ENCODE measurements around the gene CCDC175.

CCDC175 gene

DNA sequence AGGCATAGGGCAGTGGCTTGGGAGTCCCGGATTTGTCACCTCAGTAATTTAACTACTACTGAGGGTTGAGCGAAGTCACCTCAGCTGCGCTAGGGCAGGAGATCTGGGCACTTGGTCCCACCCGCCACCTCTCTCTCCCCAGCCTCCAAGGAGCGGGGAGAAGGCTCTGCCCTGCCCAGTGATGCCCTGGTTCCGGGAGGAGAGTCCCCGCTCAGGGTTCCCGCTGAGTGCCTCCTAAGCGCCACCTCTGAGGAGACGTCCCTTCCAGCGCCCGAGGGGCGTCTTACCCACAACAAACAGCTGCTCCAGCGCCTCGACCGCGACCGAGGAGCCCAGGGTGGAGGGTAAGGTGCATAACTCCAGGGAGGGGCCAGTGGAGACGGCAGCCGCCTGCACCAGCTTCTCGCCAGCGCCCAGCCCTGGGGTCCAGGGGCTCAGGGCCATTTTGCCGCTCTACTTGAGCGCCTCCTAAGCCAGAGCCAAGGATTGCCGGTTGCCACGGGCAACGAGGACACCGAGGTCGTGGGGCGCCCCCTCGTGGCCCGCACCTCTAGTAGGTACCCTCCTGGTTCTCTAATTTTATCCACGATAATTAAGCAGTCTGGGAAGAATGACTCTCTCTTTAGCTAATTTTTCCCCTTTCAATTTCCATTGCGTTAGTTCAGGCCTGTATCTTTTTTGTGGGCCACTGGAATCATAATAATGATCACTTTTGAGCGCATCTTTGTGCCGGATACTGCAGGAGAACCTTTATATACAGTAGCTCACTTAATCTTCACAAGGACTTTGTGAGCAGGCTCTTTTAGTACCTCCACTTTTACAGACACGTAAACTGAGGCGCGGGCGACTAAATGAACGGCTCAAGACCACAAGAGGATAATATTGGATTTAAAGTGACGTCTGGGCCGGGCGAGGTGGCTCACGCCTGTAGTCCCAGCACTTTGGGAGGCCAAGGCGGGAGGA is at the start of gene CCDC175:
Gene CCDC175, minus strand, starts transcription at position 481 of the 963 bp plus-strand sequence. Its CDS starts 37 bp downstream, at position 444.
- DNase-seq (ENCODE audit: low spot score): peak; percentile 80

DNA sequence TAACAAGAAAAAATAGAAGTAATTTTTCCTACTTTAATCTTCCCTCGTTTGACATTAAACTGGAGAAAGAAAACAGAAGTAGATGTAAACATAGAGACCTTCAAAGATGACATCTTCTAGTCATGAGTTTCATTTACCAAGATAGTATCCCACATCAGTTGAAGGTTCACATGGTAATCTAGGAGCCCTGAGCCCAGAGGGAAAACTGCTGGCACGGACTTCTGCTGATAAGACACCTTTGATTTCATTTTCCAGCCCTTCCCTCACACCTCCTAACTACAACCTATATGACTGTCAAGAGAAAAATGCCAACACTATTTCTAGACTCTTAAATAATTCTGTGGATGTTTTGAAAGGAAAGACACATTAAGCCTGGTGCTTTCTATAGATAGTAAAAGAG is 46.0 kb upstream of the CCDC175 start:
- no peak for DNase-seq (ENCODE audit: low spot score)

DNA sequence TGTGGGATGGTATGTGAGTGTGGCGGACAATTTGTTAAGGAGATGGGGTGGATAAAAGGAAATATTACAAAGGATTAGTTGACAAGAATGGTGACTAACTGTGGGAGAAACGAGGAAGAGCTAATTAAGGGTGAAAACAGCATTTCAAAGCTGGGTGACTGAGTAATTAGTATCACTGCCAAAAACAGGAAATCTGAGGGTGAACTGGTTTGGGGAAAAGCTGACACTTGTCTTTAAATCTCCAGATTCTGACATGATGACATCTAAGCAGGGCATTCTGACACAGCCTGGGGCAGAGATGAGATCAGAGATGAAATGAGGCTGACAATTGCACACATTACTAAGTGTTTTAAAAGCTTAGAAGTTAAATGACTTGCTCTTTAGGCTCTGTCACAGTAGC is 42.4 kb upstream of the CCDC175 start:
- DNase-seq (ENCODE audit: low spot score): no peak

DNA sequence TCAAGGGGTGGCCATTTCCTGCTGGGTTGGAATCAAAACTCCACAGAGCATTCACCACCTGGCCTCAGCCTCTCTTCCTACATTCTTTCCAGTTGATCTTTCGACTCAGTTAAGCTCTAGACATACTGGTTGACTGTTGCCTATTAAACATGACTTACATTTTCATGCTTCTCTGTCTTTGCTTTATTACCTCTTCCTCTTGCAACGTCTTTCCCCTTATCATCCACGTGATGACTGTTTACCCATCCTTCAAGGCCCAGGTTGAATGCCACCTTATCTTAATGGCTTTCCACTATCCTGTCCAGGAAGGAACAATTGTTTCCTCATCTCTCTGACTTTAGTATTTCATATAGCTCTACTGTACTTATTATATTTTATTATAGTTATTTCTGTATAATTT is 24.4 kb upstream of the CCDC175 start:
- no peak for DNase-seq (ENCODE audit: low spot score)

DNA sequence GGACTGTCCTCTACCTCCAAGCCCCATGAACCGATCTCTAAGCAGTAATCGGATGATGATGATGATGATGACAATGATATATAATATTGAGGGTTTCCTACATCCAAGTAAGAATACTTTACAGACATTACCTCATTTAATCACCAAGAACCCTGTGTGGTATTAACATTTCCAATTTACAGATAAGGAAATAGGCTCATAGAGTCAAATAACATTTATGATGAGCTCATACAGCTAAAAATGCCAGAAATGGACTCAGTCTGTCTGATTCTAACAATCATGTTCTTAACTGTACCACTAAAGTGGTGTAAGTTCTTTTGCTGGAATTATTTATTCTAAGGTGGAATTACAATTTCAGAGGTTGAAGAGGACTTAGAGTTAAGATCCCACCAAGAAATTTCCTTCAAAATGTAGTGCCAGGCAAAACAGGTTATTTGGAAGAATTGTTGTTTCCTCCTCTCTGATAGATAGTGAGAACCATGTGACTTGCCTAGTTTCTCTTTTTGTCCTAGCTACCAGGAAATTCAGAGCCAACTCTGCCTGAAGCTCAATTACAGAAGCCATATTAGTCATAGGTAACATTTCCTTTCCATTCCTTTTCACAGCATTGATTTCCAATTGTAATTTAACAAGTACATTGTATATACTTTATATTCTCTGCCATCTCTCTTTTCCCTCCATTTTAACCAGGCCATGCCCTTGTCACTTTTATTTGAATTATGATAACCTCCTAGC is 23.8 kb upstream of the CCDC175 start:
- no peak for DNase-seq (ENCODE audit: low spot score)

DNA sequence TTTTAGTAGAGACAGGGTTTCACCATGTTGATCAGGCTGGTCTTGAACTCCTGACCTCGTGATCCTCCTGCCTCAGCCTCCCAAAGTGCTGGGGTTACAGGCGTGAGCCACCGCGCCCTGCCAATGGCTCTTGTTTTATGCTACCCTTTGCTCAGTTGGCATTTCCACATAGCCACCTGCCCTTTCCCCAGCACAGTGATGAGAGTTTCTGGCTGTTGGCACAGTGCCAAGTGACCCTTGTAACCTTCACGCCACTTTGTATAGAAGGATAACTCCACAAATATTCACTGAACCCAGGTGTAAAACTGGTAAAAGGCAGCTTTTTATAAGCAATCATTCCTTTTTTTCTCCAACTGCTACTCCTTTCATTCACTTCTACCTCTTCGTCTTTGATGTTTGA is 18.5 kb upstream of the CCDC175 start:
- DNase-seq (ENCODE audit: low spot score): peak; percentile 2

DNA sequence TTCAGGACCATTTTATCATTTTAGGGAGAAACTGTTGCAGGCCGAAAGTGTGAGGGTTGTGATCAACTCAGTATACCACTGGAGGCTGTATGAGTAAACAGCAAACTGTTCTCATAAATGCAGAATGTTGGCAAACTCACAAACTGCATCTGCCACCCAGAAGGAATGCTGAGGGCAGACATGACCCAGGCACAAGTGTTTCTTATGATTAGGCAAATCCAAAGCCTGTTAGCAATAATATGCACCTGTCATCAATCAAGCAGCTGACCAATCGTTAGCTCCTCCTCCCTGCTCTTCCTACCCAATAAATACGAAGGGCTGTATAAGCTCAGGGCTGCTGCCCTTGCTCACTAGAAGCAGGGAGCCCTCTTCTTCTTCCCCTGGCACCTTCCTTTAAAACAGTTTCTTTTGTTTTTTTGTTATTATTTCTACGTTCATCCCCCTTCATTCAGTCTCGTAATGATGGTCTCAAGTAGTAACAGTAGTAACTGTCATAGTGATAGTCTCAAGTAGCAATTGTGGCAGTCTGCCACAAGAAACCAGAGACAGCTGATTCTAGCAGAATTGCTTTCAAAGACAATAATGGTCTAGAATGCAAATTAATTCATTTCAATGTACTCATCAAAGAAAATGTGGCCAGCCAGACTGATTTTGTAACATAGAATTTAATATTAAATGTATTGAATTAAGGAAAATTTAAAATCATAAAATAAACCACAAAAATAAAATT is 15.2 kb upstream of the CCDC175 start:
- DNase-seq (ENCODE audit: low spot score): no peak

DNA sequence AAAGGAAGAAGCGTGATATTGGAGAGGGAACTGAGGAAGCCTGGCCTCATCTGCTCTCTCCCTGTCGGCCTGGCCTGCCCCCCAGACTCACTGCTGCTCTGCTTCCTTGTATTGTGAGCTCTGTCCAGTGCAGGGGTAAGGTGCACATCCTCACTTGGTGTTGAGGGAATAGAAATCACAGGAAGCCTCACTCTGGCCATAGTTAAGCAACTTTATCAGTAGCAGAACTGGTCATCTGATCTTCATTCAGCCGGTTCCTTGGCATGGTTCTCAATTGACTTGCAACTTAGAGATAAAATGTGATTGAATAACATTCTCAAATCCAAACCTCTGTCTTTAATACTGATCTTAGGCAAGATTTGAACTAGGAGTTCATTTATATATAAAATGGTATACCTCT is 11.5 kb upstream of the CCDC175 start:
- no peak for DNase-seq (ENCODE audit: low spot score)

DNA sequence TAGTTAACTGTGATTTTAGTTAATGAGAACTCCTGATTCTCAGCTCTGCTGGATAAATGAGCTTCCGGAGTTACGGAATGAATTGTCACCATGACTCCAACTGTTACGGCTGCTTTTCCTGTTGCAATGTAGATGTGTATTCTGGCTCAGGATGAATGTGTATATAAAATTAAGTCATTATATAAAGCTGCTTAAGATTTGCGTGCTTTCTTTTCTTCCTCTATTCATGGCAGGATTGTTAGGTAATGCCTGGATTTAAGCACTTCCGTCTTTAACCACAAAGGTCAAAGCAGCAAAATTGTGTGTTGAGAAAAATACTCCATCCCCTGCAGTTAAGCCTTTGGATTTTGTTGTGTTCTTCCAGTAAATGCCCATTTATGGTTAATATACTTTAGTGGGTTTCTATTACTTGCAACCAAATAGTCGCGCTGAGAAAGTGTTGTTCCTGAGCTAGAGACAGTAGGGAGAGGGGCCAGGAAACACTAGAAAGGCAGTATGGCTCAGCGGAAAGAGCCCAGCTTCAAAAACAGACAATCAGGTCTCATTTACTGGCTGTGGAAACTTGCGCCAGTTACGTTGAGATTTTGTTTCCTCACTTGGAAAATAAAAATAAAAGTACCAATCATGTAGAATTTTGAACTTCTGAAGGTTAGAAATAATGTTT is 9.4 kb upstream of the CCDC175 start:
- no peak for DNase-seq (ENCODE audit: low spot score)

DNA sequence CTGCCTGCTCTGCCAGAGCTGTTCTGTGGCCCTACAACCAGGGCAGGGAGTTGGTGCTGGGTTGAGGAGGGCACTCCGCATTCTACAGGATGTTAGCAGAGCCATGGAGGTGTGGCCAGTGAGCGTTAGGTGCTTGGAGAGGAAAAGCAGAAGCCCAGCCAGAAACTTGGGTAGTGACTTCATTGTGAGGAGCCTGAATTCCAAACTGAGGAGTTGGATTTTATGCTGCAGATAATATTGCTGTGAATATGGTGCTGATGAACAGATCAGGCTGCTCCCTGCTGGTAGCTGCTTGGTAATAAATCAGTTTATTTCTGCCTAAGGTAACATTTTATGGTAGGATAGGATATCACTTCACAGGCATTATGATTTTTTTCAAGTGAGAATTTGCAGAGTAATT is 7.1 kb upstream of the CCDC175 start:
- no peak for DNase-seq (ENCODE audit: low spot score)

DNA sequence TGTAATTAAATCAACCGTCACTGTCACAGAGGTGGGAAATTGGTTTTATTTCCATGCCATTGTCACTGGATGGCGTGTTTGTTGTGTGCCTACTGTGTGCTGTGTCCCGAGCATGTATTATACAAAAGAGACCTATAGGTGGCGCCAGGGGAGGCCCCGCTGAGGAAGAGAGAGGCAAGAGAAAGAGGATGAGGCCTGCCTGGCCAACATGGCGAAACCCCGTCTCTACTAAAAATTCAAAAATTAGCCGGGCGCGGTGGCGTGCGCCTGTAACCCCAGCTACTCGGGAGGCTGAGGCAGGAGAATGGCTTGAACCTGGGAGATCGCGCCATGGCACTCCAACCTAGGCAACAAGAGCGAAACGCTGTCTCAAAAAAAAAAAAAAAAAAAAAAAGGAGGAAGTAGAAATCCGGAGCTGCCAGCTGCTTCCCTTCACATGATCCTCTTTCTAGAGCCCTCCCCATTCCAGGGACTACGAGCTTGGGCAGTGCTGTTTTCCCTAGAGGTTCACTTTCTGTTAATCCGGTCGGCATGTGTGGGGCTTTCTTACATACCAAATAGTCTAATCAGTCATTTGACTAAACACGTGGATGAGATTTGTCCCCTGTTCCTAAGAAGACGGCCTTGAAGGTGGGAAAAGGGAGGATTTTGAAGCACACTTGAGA is 6.4 kb upstream of the CCDC175 start:
- no peak for DNase-seq (ENCODE audit: low spot score)

DNA sequence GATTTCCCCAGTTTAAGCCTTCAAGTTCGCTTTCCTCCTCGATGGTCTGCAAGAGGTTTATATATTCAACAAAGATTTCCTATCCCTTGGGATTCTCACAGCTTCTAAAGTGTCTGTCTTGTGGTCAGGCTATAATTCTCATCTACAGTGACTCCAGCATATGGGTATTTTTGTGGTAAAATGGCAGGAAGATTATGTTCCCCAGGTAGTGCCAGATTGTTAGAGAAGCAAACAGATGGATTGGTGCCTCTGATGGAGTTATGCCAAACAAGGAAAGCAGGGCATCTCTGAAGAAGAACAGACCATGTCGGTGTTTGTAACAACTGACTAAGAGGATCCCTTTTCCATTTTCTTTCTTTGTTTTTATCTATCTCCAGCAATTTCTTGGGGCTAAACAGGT is 5.5 kb upstream of the CCDC175 start:
- no peak for DNase-seq (ENCODE audit: low spot score)

DNA sequence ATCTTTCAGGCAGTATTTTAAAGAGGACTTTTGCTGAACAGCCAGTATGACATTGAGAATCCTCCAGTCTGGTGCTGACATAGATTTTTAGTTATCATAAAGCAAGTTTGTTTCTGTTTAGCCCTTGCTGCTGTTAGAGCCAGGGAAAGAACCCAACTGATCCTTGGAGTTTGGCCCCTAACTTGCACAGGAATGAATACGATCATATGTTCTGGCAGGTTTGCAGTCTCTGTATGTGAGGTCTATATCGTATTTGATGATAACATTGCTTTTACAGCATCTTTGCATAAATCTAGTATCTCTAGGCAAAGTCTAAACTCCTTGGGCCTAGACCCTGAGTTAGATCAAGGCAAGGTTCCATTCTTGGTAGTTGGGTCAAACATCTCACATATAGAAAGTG is 4.3 kb upstream of the CCDC175 start:
- DNase-seq (ENCODE audit: low spot score): no peak

DNA sequence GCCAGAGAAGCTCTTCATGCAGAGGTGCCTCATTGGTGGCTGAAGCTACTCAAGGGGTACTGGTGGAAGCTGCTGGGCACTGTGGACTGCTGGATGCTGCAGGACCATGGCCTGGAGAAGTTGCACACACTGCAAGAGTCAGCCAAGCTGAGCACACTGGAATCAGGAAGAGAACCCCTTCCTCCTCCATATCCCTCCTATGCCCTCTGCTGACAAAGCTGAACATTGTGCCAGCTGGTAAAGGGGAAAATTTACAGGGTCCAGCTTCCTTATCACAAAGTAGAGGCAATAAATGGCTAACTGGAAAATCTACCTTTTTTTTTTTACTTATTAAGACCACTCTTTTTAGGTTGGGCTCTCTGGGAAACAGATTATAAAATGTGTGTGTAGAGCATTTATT is 6.5 kb downstream of the CCDC175 start:
- peak; percentile 22 for DNase-seq (ENCODE audit: low spot score)

DNA sequence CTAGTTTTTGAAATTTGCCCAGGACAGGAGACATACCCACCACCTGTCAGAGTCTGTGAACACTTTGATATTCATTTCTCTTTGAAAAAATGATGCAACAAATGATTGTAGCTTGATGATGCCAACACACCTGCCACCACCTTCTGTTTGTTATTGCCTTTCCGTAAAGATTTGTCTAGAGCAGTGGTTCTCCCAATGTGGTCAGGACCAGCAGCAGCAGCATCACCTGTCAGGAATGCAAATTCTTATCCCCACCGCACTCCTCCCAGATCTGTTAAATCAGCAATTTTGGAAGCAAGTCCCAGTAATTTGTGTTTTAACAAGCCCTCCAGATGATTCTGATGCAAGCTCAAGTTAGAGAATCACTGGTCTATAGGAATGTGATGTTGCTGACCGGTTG is 9.9 kb downstream of the CCDC175 start:
- DNase-seq (ENCODE audit: low spot score): peak; percentile 92

DNA sequence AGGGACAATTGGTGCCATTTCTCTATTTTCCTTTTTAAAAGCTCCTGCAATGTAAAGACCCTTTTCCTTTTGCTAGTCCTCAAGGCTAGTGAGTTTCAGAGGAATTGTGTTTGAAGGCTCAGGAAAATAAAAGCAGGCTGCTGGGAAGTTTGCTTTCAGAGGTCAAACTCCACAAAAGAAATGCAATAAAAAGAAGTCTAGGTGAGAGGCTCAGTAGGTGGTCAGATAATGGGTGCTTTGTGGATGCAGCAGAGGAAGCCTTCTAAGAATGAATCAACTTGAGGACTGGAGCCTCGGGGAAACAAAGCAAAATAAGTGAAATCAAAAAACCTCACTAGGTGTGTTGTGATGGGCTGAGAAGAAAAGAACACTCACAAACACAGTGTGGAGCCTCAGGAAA is 10.3 kb downstream of the CCDC175 start:
- DNase-seq (ENCODE audit: low spot score): no peak

DNA sequence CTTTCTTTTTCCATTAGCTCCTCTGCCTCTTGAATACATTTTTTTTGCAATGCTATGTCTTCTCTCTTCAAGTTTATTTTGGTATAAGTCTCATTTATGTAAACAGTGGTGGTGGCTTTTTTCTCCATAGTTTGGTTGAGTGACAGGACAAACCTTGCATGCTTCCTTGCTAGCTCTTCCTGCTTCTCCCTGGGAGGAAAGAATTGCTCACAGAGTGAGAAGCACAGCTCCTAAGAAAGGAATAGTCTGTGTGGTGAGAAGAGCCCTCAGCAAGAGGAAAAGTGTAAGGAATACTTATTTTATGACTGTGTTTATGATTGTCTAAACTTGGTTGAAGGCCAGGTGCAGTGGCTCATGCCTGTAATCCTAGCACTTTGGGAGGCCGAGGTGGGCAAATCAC is 11.5 kb downstream of the CCDC175 start:
- DNase-seq (ENCODE audit: low spot score): no peak

DNA sequence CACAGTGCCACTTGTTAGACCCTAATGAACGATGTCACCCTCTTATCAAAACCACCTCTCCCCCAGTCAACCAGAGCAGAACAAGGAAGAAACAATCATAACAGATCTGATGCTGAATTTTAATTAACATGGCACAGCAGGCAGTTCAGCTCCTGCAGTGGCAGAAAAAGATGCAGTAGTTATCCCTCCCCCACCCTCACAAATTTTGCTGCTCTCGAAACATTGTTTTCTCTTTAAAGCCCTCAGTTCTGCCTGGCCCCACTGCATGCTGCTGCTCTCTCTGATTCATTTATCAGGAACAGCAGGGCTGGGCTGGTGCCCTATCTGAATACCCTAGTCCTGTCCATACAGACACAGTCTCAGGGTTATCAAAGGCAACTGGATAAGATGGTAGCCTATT is 12.2 kb downstream of the CCDC175 start:
- no peak for DNase-seq (ENCODE audit: low spot score)

DNA sequence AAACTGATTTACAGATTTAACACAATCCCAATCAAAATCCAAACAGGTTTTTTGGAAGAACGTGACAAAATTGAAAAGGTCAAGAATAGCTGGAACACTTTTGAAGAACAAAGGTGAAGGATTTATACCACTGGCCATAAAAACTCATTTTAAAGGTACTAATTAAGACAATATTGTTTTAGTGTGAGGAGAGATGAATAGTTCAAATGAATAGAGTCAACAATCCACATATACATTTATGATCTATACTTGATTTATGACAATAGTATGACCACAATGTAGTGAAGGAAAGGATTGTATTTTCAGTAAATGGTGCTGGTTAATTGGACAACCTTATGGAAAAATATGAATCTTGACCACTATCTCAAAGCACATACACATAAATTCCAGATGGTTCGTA is 29.3 kb downstream of the CCDC175 start:
- DNase-seq (ENCODE audit: low spot score): no peak

DNA sequence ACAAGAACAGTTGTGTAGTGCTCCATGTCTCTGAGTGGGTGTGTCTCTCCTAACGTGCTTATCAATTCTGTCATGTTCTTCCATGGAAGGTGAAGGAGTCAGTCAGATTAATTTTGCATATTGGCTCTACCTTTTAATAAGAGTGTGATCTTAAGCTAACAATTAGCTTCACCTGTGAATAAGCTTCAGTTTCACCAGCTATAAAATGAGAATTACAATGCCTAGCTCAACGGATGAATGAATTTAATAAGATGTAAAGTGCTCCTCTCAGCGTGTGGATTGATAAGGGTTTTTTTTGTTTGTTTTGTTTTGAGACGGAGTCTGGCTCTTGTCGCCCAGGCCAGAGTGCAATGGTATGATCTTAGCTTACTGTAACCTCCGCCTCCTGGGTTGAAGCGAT is 32.7 kb downstream of the CCDC175 start:
- DNase-seq (ENCODE audit: low spot score): no peak

DNA sequence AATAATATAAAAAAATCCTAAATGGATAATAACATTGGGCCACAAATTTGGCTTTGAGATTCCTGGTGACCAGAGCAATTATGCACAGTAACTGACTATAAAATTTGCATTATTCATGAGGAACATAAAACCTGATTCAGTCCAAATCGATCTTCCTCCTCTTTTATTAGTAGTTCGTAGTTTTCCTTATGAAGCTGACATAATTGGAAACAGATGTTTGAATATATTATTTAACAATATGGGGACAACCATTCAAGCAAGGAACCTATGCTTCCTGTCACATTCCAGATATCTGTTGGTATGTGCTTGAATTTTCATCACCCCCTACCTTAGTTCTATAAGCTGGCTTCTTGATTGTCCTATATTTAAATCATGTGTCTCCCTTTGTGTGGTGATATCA is 34.9 kb downstream of the CCDC175 start:
- no peak for DNase-seq (ENCODE audit: low spot score)

DNA sequence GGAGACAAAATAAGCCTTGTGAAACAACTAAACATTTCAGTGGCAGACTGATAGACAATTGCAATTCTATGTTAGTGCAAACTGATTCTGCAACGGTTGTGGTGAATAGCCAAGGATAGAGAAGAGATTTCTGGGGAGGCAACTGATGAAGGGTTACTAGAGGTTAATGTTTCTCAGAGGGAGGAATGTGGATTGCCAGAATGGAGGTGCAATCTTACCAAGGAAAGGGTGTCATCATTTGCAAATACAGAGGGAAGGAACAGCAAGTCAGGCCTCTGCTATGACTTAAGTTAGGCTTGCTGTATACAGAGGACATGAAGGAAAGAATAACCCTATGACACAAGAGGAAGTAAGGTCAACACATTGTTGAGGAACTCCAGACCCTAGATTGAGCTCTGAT is 35.8 kb downstream of the CCDC175 start:
- DNase-seq (ENCODE audit: low spot score): no peak
